GM12878 (cell line): ENCODE measurements around the gene CARF. TPM values are rescaled to one million over a fixed set of nuclear protein-coding genes. Genes with fewer than 3 reads are reported as not detected.

Experiments
- ATAC-seq: fragments of 200-7000 bp; cut with Tn5 transposase; 3 replicates; pipeline ENCODE4 v1.9.1; 2020; ENCODE audit warnings: mild to moderate bottlenecking, moderate library complexity
- BruUV-seq: library from RNA; stranded (reverse); fragments of 400-500 nt; replicated peaks from 2 replicates; lab custom pipeline; 2021; lab: Mats Ljungman, UMichigan
- CTCF ChIA-PET: fragments of 300-600 bp; sonication (Branson Sonifier 250); formaldehyde crosslinking; extraction: SDS; loops from one replicate; lab custom pipeline; 2021; ENCODE audit warnings: inconsistent platforms; lab: Yijun Ruan, JAX
- POLR2A ChIA-PET: fragments of 350-600 bp; formaldehyde crosslinking; extraction: SDS; loops from one replicate; lab custom pipeline; 2021; ENCODE audit warnings: inconsistent platforms; lab: Charles Lee
- RAD21 ChIA-PET: fragments of 300-600 bp; sonication (Branson Sonifier 250); formaldehyde crosslinking; loops from one replicate; lab custom pipeline; 2023; ENCODE audit warnings: antibody characterized with exemption; ENCODE audit not compliant: unreplicated experiment; lab: Charles Lee
- SMC1A ChIA-PET: fragments of 300-600 bp; sonication (Branson Sonifier 250); formaldehyde crosslinking; loops from one replicate; lab custom pipeline; 2023; ENCODE audit not compliant: unreplicated experiment, uncharacterized antibody; lab: Charles Lee
- DNase-seq: peaks from one replicate; pipeline ENCODE4 v3.0.0-alpha.2; 2011; ENCODE audit warnings: low read depth, low spot score
- FAIRE-seq: peaks from 3 replicates; lab custom pipeline; 2011; peaks lifted over from hg19 to GRCh38; lab: Jason Lieb, UNC
- H2AFZ ChIP-seq: 2 replicates; pipeline ENCODE4 v1.6.0; 2011; ENCODE audit warnings: low read depth, low read length, control low read depth; ENCODE audit not compliant: control insufficient read depth
- H3K27ac ChIP-seq: 2 replicates; pipeline ENCODE4 v1.5.1; 2011; ENCODE audit warnings: control low read depth; ENCODE audit not compliant: control insufficient read depth, insufficient read depth
- H3K27me3 ChIP-seq, 2 experiments: replicated peaks in 1 of 2; 2 replicates each; pipeline versions ENCODE4 v1.6.0 to v1.6.1; 2011; ENCODE audit warnings: low read length in 1 of 2; ENCODE audit not compliant: control insufficient read depth in 2 of 2, insufficient read depth in 2 of 2
- H3K36me3 ChIP-seq, 2 experiments: 2 replicates each; pipeline ENCODE4 v1.5.1; 2011; ENCODE audit warnings: low read length in 1 of 2; ENCODE audit not compliant: control insufficient read depth in 2 of 2, insufficient read depth in 2 of 2
- H3K4me1 ChIP-seq: 2 replicates; pipeline ENCODE4 v1.6.1; 2011; ENCODE audit warnings: mild to moderate bottlenecking, low read length, moderate library complexity, mixed read lengths; ENCODE audit not compliant: control insufficient read depth, insufficient read depth
- H3K4me2 ChIP-seq: 2 replicates; pipeline ENCODE4 v1.6.0; 2011; ENCODE audit warnings: control low read depth; ENCODE audit not compliant: control insufficient read depth, insufficient read depth
- H3K4me3 ChIP-seq: fragments of 200-600 bp; sonication (generic); 2 replicates; pipeline ENCODE4 v1.5.1; 2016
- H3K79me2 ChIP-seq: 2 replicates; pipeline ENCODE4 v1.6.0; 2011; ENCODE audit warnings: low read length; ENCODE audit not compliant: control insufficient read depth, insufficient read depth
- H3K9ac ChIP-seq: 2 replicates; pipeline ENCODE4 v1.8.0; 2011; ENCODE audit warnings: low read length, control low read depth, mixed read lengths; ENCODE audit not compliant: control insufficient read depth, insufficient read depth
- H3K9me3 ChIP-seq: replicated peaks from 3 replicates; pipeline ENCODE4 v1.5.1; 2011; ENCODE audit warnings: mild to moderate bottlenecking, low read length; ENCODE audit not compliant: control insufficient read depth, insufficient read depth
- H4K20me1 ChIP-seq: 2 replicates; pipeline ENCODE4 v1.6.0; 2011; ENCODE audit not compliant: control insufficient read depth, insufficient read depth
- CREM ChIP-seq: IDR thresholded peaks from 2 replicates; pipeline ENCODE4 v1.6.1; 2014; ENCODE audit warnings: antibody characterized with exemption, low read depth
- E2F8 ChIP-seq: fragments of 450-650 bp; IDR thresholded peaks from 2 replicates; pipeline ENCODE4 v1.6.1; 2018; ENCODE audit warnings: mild to moderate bottlenecking, low read depth, moderate library complexity; ENCODE audit not compliant: partially characterized antibody
- ESRRA ChIP-seq: IDR thresholded peaks from 2 replicates; pipeline ENCODE4 v1.6.1; 2012; ENCODE audit warnings: mild to moderate bottlenecking, low read length, improper control_type of control experiment
- JUNB ChIP-seq: IDR thresholded peaks from 2 replicates; pipeline ENCODE4 v1.6.1; 2016; ENCODE audit warnings: antibody characterized with exemption, mild to moderate bottlenecking
- MEF2A ChIP-seq: IDR thresholded peaks from 2 replicates; pipeline ENCODE4 v1.6.1; 2011; ENCODE audit warnings: low read depth, mild to moderate bottlenecking, low read length, moderate library complexity; ENCODE audit not compliant: insufficient read depth
- NFIC ChIP-seq: IDR thresholded peaks from 2 replicates; pipeline ENCODE4 v1.6.1; 2012; ENCODE audit warnings: low read depth, mild to moderate bottlenecking, inconsistent platforms, low read length, moderate library complexity
- RELA ChIP-seq: fragments of 450-650 bp; IDR thresholded peaks from 2 replicates; pipeline ENCODE4 v1.8.0; 2014; ENCODE audit warnings: borderline replicate concordance; ENCODE audit not compliant: partially characterized antibody
- RFX5 ChIP-seq: IDR thresholded peaks from 2 replicates; pipeline ENCODE4 v1.6.1; 2011; ENCODE audit warnings: low read depth, low read length, improper control_type of control experiment
- WGBS: methylation state at CpG from one replicate; pipeline ENCODE4 v1.1.6; 2016; ENCODE audit warnings: low lambda C conversion rate; ENCODE audit not compliant: insufficient replicate concordance, insufficient coverage; ENCODE audit errors: missing lambda C conversion rate; 5-methylcytosine and 5-hydroxymethylcytosine counted together
- in situ Hi-C: fragments of 300-500 bp; cut with MboI; formaldehyde crosslinking; loops from 9 replicates; pipeline ENCODE4 v1.14.3; 2018; ENCODE audit warnings: mixed read lengths
- intact Hi-C: fragments of 100-400 bp; cut with micrococcal nuclease; formaldehyde crosslinking; loops from one replicate; pipeline ENCODE4 v1.14.2; 2022; ENCODE audit not compliant: unreplicated experiment
- polyA plus RNA-seq, 11 experiments: library from polyadenylated mRNA; depleted of rRNA in 4 of 11; unstranded in 6 of 11; stranded (reverse) in 5 of 11; fragments of >200 nt; fragmentation: Nextera tagmentation in 4 of 11; fragmentation: Illumina TruSeq in 1 of 11; extraction: Ambion mirVana in 4 of 11; extraction: Trizol in 1 of 11; gene quantifications; 1 replicate in 1 of 11; 2 replicates in 10 of 11; pipeline versions ENCODE4 v1.2.1 to v1.2.3, GENCODE V29; 2011 to 2016; ENCODE audit warnings: inconsistent platforms in 2 of 11, missing spikeins in 2 of 11, low read depth in 1 of 11
- total RNA-seq, 4 experiments: library from RNA; depleted of rRNA in 3 of 4; stranded (reverse); fragments of >200 nt in 3 of 4; fragmentation: Illumina TruSeq in 1 of 4; extraction: Trizol in 1 of 4; gene quantifications; 2 replicates each; pipeline versions ENCODE4 v1.2.1 to v1.2.3, GENCODE V29; 2013 to 2021
- TF ChIP-seq, protein P1 (sequence below): IDR thresholded peaks from 2 replicates; pipeline ENCODE4 v1.6.1; 2012; ENCODE audit warnings: low read length, inconsistent platforms

CARF gene
- total and polyA plus RNA-seq, 10 of the 15 experiments (the other 5 are each of a cell fraction or from before 2014, with no cell fraction given): 1.8 to 11.5 (median 6.9) TPM

GRCh38 chr2:203022751-203023150 lies 110.7 kb downstream of the CARF start:
- CTCF ChIA-PET: interaction anchor here (1.2 to 1.5 kb wide), 2 partner anchors 11 to 12 kb away, joined by 4 to 5 read pairs; no protein-coding TSS in a partner anchor
- no peak overlapping the region for H3K9ac ChIP-seq
- H3K36me3 ChIP-seq: no peaks in the 10 kb centered on the region
- ATAC-seq (no peak), DNase-seq (no peak)
- POLR2A ChIA-PET: interaction anchor here (0.9 kb wide), 2 partner anchors 10 to 111 kb away, joined by 3 read pairs; partner anchors contain the start of gene WDR12
- SMC1A ChIA-PET: interaction anchor here (0.6 to 1.8 kb wide), 4 partner anchors 11 to 487 kb away, joined by 3 to 12 read pairs (median 4); no protein-coding TSS in a partner anchor
- peak overlapping the region; percentile 18; the same call in 1 of the 2 replicates for H3K27ac ChIP-seq
- no peaks in the 10 kb centered on the region for H4K20me1 ChIP-seq
- peak overlapping the region; percentile 50 for H3K4me2 ChIP-seq
- in situ Hi-C loops: no loop called here
- no peak overlapping the region for H2AFZ ChIP-seq
- H3K27me3 ChIP-seq: no peaks in the 10 kb centered on the region
- H3K9me3 ChIP-seq: no peaks in the 10 kb centered on the region
- TF ChIP-seq ESRRA (no peak), JUNB (peak; percentile 74), RELA (no peak), NFIC (peak; percentile 53; the same call in 1 of the 2 replicates), CREM (peak; percentile 50; the same call in 1 of the 2 replicates), E2F8 (no peak), RFX5 (no peak), MEF2A (peak; percentile 86)
- TF ChIP-seq, protein P1, sequence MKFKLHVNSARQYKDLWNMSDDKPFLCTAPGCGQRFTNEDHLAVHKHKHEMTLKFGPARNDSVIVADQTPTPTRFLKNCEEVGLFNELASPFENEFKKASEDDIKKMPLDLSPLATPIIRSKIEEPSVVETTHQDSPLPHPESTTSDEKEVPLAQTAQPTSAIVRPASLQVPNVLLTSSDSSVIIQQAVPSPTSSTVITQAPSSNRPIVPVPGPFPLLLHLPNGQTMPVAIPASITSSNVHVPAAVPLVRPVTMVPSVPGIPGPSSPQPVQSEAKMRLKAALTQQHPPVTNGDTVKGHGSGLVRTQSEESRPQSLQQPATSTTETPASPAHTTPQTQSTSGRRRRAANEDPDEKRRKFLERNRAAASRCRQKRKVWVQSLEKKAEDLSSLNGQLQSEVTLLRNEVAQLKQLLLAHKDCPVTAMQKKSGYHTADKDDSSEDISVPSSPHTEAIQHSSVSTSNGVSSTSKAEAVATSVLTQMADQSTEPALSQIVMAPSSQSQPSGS: 0 out of 2 replicates have a peak, but pooled peaks have one; percentile 44
- TF ChIP-seq, all 136 proteins: peak for 5
- Histone ChIP-seq H3K4me3 (0 out of 2 replicates have a peak overlapping the region, but pooled peaks have one; percentile 25), H3K79me2 (peaks cover 15% of the 10 kb centered on the region), H3K4me1 (peaks cover 8% of the 10 kb centered on the region)
- RAD21 ChIA-PET: no interaction called here
- no TSS peak for BruUV-seq
- WGBS: 8% methylated on average over 1 of the region's 1 CpG
- FAIRE-seq: no peak
- intact Hi-C loops: no loop called here
